Bone marrow (tissue), 2 donors: ENCODE data around the gene ZER1.
A peak's percentile ranks its signal among the peaks of the same experiment; 100 is the strongest.
"Not testable (repeated sequence)": the region's sequence is repeated elsewhere in the genome, so short reads cannot be mapped to it uniquely, and the experiment has no call there.

Experiments used
- DNase-seq, 2 donors: peaks; one replicate each; lab custom pipeline; 2025; lab: John Stamatoyannopoulos, UW

ZER1 gene

GRCh38 chr9:128715436-128715750, 56.3 kb downstream of the ZER1 start:
- no peak for DNase-seq

- DNase-seq = no peak
Observed at GRCh38 chr9:128714586-128715435, 56.9 kb downstream of the ZER1 start.

DNA sequence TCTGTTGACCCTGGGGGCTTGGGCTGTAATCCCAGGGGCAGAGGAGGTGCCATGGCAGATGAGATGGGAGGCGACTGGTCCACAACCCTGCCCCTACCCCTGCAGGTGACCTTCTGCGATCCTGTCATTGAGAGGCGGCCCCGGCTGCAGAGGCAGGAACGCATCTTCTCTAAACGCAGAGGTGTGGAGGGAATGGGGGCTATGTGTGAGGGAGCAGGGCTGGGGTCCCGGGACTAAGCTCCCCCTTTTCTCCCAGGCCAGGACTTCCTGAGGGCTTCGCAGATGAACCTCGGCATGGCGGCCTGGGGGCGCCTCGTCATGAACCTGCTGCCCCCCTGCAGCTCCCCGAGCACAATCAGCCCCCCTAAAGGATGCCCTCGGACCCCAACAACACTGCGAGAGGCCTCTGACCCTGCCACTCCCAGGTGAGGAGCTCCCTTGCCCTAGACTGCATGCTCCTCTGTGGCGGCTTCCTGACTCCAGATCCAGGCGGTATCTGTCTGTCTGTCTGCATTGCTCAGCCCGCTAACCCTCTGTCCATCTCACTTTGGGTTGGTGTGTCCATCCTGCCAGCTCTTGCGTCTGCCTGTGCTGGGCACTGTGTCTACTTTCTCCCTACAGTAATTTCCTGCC, 57.7 kb downstream of the ZER1 start:
- DNase-seq = no peak

- DNase-seq = no peak
Observed at GRCh38 chr9:128713411-128713780, 58.3 kb downstream of the ZER1 start.

GRCh38 chr9:128712451-128713410, 59.0 kb downstream of the ZER1 start:
- no peak for DNase-seq

- DNase-seq = no peak
Observed at GRCh38 chr9:128707446-128707845, 64.3 kb downstream of the ZER1 start.

DNA sequence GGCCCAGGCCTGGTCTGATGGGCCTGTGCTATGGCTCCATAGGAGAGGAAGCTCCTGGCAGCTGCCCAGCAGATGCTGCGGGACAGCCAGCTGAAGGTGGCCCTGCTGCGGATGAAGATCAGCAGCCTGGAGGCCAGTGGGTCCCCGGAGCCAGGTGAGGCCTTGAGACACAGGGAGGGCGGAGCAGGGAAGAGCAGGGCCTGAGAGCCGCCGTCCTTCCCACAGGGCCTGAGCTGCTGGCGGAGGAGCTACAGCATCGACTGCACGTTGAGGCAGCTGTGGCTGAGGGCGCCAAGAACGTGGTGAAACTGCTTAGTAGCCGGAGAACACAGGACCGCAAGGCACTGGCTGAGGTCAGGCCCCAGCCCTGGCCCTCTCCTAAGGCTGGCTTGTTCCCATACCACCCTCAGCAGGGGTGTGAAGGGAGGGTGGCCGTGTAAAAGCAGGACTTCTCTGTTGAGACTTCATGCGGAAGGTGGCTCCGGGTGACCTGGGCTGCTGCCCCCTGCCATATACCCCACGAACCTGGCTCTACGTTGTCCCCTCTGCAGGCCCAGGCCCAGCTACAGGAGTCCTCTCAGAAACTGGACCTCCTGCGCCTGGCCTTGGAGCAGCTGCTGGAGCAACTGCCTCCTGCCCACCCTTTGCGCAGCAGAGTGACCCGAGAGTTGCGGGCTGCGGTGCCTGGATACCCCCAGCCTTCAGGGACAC, 64.9 kb downstream of the ZER1 start:
- DNase-seq = no peak

- DNase-seq = no peak
Observed at GRCh38 chr9:128706045-128706444, 65.7 kb downstream of the ZER1 start.

DNA sequence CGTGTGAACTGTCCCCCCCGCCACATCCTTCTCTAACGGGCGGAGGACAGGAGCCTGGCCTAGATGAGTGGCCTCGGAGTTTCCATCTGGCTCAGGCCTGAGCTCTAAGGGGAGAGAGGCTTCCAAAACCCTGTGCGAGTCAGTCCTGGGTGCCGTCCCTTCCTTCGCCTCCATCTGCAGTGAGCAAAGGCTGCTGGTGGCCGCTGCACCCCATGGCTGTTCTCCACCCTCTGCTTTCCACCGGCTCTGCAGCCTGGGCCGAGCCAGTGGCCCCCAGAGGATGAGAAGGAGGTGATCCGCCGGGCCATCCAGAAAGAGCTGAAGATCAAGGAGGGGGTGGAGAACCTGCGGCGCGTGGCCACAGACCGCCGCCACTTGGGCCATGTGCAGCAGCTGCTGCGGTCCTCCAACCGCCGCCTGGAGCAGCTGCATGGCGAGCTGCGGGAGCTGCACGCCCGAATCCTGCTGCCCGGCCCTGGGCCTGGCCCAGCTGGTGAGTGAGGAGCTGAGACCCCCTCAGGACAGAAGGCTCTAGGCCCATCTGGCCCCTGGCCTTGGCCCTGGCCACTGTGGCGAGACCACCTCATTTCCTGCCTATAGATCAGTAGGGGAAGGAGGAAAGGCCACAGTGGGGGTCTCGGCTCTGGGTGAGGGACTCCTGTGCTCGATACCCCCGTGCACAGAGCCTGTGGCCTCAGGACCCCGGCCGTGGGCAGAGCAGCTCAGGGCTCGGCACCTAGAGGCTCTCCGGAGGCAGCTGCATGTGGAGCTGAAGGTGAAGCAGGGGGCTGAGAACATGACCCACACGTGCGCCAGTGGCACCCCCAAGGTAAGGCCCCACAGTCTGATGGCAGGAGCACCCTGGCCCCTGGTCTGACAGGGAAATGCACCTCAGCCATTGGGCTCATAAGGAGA, 66.4 kb downstream of the ZER1 start:
- no peak for DNase-seq

- DNase-seq = no peak
Observed at GRCh38 chr9:128704356-128704670, 67.4 kb downstream of the ZER1 start.

- no peak for DNase-seq
Observed at GRCh38 chr9:128703616-128704355, 67.9 kb downstream of the ZER1 start.

GRCh38 chr9:128702949-128703615, 68.6 kb downstream of the ZER1 start:
- no peak for DNase-seq

DNA sequence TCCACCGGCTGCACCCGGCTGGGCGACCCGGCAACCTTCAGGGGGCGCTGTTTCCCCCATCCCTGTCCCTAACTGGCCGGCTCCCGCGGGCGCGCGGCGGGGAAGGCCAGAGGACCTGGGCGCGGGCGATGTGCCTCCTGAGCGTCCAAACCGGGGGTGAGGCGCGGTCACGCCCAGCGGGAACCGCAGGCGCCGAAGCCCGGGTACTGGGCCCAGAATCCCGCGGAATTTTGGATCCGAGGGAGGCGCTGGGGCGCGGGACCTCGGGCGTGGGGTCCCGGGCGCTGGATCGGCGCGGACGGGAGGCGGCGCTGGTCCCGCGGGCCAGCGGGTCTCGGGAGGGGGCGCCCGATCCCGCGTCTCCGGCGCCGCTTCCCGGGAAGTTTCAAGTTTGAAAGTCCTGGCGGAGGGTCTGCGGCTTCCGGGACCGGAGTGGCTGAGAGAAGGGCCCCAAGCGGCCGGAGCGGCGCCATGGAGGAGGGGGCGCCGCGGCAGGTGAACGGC, 69.2 kb downstream of the ZER1 start, which contains the start of gene PKN3:
Gene PKN3, plus strand, starts transcription at position 59 of the 504 bp plus-strand sequence. Its CDS starts 413 bp downstream, at position 472.
- peak; percentile 70 to 88 for DNase-seq

GRCh38 chr9:128701227-128701854, 70.4 kb downstream of the ZER1 start:
- no peak for DNase-seq

GRCh38 chr9:128699096-128699795, 72.5 kb downstream of the ZER1 start:
- not testable (repeated sequence) for DNase-seq

DNA sequence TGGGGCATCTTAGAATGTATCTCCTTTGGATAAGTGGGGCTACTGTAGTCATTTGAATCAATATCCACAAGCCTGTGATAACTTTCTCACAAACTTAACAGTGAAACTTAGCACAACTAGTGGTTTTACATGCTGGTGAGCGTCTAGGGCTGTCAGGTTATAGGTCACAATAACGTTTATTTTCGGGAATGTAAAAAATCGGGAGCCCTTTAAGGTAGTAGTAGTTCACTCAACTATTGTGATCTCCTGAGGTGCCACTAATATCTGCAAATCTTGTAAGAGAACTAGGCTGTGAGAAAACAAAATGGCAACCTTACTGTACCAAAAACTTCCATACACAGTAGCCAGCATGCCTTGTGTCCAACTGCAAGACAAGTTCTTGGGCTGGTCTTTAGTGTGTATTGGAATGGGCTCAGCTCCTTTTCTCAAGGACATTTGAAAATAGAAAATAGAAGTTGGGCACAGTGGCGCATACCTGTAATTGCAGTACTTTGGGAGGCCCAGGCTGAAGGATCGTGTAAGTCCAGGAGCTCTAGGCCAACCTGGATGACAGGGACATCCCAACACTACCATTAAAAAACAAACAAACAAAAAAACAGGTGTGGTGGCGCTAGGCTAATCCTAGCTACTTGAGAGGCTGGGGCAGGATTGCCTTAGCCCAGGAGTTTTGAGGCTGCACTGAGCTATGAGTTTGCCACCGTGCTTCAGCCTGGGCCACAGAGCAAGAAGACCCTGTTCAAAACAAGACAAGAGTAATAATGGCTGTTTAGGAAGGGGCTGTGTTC, 74.6 kb downstream of the ZER1 start:
- DNase-seq = no peak

DNA sequence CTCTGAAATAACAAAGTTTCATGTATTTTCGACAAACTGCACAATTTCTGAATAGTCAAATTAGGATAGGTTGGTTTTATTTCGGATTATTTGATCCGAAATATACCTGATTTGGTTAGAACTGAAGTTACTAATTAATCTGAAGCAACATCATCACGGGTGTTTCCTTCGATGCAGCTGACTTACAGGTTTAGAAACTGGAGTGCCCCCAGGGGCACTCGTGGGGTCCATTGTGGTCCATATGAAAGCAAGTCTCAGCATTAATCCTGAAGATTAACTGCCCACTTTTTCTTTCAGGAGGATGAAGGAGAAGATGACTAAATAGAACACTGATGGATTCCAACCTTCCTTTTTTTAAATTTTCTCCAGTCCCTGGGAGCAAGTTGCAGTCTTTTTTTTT, 77.4 kb downstream of the ZER1 start:
- no peak for DNase-seq
